TTC549 (cell line): ENCODE measurements around the gene TNP2.
"Not testable (repeated sequence)": the region's sequence is repeated elsewhere in the genome, so short reads cannot be mapped to it uniquely, and the experiment has no call there.

ENCODE experiments used
- FAIRE-seq: peaks from 2 replicates; lab custom pipeline; 2012; peaks lifted over from hg19 to GRCh38; lab: Jason Lieb, UNC

Gene TNP2

DNA sequence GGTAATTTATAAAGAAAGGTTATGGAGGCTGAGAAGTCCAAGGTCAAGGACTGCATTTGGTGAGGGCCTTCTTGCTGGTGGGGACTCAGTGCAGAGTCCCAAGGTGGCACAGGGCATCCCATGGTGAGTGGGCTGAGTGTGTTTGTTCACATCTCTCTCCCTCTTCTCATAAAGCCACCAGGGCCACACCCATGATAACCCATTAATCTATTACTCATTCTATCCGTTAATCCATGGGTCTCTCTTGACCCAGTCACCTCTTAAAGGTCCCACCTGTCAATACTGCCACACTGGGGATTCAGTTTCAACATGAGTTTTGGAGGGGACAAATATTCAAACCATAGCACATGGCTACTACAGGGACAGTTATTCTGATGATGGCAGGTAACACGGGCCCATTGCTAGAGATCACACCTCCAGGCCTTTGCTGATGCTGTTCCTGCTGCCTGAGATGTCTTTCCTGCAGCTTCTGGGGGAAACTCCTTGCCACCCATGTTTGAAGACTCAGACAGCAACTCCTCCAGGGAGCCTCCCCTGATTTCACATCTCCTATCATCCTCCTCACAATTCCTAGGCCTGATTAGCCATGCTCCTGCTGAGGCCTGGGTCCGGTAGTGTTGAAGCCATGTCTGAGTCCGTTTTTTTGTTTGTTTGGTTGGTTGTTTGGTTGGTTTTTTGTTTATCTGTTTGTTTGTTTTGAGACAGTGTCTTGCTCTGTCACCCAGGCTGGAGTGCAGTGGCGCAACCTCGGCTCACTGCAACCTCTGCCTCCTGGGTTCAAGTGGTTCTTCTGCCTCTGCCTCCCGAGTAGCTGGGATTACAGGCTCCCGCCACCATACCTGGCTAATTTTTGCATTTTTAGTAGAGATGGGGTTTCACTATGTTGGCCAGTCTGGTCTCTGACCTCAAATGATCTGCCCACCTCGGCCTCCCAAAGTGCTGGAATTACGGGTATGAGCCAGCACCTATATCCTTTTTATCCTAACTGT is 29.2 kb downstream of the TNP2 start:
- FAIRE-seq: no peak

DNA sequence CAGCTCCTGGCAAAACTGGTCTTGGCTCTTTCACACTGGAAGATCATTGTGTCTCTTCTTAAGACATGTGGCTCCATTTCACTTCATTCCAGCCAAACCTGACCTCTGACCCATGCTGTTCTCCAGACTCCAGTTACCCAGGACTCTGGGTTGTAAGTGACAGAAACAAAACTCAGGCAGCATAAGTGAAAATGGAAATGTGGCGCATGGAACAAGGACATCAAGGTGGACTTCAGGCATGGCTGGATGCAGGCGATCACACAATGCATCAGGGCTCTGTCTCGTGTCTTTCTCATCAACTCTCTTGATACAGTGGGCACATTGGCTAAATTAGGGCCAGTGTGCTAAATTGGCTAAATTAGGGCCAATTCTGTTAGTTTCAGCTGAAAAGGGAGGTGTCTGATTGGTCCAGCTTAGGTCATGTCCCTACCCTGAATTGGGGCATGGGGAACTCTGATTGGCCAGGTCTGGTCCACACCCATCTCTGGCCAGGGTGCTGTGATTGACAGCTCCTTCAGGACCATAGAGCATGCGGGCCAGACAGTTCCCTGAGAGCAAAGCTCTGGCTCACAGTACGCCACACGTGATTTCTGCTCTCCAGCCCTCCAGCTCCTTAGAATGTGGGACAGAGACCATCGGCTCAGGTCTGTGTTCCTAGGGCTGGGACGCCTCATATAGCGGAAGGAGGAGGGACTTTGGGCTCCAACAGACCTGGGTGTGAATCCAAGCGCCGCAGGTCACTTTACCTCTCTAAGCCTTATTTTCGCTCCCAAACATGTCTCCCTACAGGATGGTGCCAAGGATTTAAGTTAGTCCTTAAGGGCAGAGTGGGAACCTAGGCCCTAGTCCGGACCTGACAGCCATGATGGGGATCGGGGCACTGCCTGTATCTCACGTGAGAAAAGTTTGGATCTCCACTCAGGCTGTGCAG is 30.6 kb downstream of the TNP2 start:
- FAIRE-seq: no peak

DNA sequence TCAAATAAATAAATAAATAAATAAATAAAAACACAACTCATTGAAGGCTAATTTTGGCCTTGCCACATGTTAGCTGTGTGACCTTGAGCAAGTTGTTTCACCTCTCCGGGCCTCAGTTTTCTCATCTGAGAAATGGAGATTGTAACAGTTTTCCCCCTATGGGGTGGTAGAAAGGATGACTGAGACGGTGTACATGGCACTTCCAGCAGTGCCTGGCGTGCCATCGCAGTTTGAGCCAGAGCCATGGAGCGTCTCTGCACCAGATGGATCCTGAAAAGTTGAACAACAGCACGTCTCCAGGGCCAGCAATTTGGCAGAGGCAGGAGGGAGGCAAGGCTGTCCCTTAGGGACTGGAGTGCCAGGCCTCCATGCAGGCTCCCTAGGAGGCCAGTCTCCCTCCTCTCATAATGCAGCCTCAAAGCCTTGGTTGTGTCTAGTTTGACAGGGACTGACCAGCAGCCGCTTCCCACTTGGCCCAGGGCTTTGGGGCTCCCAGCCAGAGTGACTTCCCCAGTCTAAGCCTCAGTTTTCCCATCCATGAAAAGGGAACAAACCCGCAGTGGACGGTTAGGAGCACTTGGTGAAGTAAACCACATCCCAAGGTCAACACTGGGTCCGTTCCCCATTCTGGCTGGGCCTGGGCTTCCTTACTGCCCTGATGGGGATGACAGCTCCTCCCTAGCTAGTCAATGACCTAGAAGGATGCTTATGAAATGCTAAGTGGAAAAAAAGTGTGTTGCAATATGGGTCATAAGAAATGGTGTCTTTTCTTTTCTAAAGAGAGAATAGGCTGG is 32.5 kb downstream of the TNP2 start:
- no peak for FAIRE-seq

DNA sequence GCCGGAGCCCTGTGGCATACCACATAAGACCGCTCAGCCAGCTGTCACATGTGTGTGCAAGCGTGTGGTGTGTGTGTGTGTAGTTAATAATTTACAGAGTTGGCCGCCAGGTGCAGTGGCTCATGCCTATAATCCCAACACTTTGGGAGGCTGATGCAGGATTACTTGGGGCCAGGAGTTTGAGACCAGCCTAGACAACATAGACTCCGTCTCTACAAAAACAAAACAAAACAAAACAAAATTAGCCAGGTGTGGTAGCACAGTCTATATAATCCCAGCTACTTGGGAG is 33.5 kb downstream of the TNP2 start:
- FAIRE-seq: no peak

DNA sequence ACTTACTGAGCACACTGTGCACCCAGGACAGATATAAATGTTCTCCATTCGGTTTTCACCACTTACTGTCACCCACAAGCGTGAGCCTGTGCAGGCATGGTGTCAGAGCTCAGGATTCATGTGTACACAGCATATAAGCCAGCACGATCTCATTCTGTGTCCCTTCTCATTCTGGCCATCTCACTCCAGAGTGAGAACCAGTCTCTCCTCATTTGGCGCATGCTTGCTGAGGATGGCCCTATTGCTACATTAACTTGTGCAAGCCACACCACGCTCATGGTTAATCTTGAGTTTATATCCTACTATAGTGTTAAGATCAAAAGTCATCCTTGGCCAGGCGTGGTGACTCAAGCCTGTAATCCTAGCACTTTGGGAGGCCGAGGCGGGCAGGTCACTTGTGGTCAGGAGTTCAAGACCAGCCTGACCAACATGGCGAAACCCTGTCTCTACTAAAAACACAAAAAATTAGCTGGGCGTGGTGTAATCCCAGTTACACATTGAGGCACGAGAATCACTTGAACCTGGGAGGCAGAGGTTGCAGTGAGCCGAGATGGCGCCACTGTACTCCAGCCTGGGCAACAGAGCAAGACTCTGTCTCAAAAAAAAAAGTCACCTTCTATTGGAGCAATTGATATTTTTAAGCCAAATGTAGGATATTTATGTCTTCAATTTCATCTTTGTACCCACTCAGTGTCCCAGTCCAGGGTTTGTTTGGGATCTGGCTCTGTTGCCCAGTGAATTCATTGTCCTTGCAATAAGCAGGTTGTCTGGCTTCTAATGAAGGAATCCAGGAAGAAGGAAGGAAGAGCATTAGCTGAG is 34.0 kb downstream of the TNP2 start:
- no peak for FAIRE-seq

DNA sequence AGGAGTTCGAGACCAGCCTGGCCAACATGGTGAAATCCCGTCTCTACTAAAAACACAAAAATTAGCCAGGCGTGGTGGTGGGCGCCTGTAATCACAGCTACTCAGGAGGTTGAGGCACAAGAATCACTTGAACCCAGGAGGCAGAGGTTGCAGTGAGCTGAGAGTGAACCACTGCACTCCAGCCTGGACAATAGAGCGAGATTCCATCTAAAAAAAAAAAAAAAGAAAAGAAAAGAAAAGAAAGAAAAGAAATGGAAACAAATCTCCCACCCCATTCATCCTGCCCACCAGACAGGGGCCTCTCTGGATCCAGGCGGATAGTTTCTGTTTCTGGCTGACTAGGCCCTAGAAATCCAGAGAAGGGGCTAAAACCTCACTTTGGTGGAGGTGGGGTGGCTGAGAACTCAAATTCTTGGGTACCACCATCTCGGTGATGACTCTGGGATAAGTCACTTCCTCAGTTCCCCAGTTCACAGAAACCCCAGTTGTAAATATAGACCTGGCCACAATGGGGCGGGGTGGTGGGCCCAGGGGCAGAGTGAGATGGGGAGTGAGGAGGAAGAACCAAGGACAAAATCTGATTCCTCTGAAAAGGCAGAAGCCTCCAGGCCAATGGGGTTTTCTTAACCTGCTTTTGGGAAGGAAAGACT is 35.3 kb downstream of the TNP2 start:
- FAIRE-seq: no peak

DNA sequence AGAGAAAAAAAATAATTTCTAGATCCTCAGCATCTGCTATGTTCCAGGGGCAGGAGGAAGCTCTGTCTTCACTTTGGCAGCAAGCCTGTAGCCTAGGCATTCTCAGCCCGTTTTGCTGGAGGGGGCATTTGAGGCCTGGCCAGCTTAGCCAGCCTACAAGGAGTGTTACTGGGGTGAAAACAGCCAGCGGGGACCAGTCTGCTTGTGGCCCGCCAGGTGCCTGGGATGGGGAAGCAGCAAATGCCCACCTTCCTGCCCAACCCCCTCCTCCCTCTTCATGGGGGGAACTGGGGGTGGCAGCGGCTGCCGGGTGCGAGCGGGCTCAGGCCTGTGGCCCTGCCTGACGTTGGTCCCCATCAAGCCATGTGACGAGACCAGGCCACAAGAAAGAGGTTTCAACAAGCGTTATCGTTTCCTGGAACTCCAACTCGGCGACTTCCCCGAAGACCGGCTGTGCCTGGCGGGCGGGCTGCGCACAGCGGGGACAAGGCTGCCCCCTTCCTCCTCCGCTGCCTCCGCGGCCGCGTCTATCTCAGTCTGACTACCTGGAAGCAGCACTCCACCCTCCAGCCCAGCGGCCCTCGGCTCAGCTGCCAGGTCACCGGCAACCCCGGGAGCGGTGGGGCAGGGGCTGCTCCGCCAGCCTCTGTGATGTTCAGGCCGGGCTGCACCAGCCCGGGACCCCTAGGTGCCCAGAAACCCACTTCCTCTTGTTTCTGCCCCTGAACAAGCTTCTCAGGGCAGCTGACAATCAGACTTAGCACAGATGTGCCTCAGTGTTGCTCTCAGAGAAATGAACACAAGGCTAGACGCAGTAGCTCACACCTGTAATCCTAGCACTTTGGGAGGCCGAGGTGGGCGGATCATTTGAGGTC is 36.0 kb downstream of the TNP2 start:
- no peak for FAIRE-seq

DNA sequence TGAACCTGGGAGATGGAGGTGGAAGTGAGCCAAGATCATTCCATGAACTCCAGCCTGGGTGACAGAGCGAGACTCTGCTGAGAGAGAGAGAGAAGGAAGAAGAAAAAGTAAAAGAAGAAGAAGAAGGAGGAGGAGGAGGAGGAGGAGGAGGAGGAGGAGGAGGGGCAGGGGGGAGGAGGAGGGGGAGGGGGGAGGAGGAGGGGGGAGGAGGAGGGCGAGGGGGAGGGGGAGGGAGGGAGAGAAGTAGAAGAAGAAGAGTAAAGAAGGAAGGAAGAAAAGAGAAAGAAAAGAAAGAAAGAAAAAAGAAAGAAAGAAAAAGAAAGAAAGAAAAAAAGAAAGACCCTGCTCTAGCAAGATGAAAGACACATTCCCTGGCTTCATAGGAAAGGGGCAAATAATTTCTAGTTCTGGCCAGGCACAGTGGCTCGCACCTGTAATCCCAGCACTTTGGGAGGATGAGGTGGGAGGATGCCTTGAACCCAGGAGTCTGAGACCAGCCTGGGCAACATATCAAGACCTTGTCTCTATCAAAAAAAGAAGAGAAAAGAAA is 36.7 kb downstream of the TNP2 start:
- no peak for FAIRE-seq

- no peak for FAIRE-seq
These were observed 37.7 kb downstream of the TNP2 start for GRCh38 chr16:11231367-11231970.

DNA sequence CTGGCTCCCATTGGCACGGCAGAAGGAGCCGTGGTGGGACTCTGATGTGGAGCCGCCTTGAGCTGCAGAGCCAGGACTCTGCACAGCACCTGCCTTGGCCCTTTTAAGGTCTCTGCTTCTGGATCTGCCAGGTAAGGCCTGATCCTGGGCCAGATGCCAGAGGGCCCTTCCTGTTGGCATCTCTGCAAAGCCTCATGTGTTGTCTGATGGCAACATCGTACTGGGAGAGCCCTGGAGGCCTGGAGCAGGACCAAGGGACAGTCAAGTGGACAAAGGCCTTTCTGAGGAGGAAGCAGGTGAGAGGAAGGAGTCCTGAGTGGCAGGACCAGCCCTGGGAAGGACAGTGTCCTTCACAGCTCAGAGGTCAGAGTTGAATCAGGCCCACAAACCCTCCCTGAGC is 39.2 kb downstream of the TNP2 start:
- FAIRE-seq: no peak

DNA sequence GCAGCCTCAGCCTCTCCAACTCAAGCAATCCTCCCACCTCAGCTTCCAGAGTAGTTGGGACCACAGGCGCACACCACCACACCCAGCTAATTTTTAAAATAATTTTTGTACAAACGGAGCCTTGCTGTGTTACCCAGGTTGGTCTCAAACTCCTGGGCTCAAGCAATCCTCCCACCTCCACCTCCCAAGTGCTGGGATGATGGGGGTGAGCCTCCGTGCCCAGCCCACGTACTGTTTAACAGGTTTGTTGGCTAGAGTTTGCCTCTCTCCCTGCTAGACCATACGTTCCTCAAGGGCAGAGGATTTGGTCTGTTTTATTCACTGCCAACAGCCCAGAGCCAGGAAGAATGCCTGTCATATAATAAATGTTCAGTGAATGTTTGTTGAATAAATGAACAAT is 39.7 kb downstream of the TNP2 start:
- FAIRE-seq: no peak

- no peak for FAIRE-seq
These were observed 43.2 kb downstream of the TNP2 start for GRCh38 chr16:11225677-11226549.

- FAIRE-seq: no peak
These were observed 44.0 kb downstream of the TNP2 start for GRCh38 chr16:11224894-11225676.

DNA sequence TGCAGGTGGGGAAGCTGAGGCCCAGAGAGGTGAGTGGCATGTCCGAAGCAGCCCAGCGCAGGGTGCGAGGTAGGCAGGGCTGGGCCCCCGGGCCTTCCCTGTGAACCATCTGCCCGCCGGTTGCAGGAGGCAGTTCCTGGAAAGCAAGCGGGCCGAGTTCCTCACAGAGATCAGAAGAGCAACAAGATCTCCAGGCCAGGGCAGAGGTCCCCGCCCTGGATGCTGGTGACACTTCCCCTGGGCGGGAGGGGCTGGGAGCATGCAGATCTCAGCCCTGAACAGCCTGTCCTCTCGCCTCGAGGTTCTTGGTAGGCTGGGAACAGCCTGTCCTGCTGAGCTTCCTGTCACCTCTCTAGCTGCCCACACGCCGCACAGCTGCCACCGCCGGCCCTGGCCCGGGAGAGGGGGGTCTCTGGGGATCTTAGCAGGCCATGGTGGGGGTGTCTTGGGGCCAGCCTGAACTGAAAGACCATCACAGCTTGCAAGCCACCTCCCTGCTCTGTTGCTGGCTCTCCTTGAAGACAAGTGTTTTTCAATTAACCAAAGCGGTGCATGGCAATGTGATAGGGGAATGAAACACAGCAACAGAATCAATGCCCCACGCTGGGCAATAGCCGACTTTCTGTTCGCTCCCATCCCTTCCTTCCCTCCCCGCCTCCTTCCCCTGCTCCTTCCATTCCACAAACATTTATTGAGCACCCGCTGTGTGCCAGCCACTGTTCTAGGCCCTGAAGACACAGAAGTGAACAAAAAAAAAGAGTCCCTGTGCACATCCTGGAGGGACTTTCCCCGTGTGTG is 44.8 kb downstream of the TNP2 start:
- FAIRE-seq: no peak

GRCh38 chr16:11220507-11220906 is 48.6 kb downstream of the TNP2 start:
- FAIRE-seq: not testable (repeated sequence)

- FAIRE-seq: no peak
These were observed 49.9 kb downstream of the TNP2 start for GRCh38 chr16:11219178-11219577.

DNA sequence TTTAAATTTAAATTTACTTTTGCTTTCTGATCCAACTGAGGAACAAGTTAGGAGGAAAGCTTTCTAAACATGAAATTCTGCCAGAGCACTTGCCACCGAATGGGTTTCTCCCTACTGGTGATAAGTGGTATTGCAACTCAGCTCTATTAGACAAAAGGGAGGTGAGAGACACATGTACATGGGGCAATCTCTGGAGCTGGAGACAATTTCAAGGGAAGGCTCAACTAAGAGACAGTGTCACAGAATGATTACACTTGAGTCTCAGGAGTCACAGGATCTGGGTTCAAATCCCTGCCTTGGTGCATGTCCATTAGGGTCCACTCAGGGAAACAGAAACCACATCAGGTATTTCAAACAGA is 50.5 kb downstream of the TNP2 start:
- FAIRE-seq: no peak
